Panc1 (cell line): Measurements from ENCODE around the gene NMUR1.

Experiments used
- CTCF ChIP-seq: fragments of 450-650 bp; IDR thresholded peaks from 2 replicates; pipeline ENCODE4 v1.5.1; 2017; ENCODE audit warnings: mild to moderate bottlenecking
- POLR2AphosphoS5 ChIP-seq: IDR thresholded peaks from 2 replicates; pipeline ENCODE4 v1.6.1; 2012; ENCODE audit warnings: mild to moderate bottlenecking, low read depth, low read length, moderate library complexity
- TCF7L2 ChIP-seq: IDR thresholded peaks from 2 replicates; pipeline ENCODE4 v1.6.1; 2011; ENCODE audit warnings: mild to moderate bottlenecking, low read depth, low read length, inconsistent platforms

- no peak for TF ChIP-seq CTCF
- no peak for TF ChIP-seq TCF7L2
- no peak for TF ChIP-seq POLR2AphosphoS5
Observed at GRCh38 chr2:231571661-231572191, 41.5 kb upstream of the NMUR1 start.
